NCI-H1417 (cell line): ENCODE results near the gene ATG4B.
"Not testable (repeated sequence)": the region's sequence is repeated elsewhere in the genome, so short reads cannot be mapped to it uniquely, and the experiment has no call there.

ENCODE experiments used
- DNase-seq, 3 experiments: peaks; one replicate each; lab custom pipeline; 2025; lab: John Stamatoyannopoulos, UW

The ATG4B gene

DNA sequence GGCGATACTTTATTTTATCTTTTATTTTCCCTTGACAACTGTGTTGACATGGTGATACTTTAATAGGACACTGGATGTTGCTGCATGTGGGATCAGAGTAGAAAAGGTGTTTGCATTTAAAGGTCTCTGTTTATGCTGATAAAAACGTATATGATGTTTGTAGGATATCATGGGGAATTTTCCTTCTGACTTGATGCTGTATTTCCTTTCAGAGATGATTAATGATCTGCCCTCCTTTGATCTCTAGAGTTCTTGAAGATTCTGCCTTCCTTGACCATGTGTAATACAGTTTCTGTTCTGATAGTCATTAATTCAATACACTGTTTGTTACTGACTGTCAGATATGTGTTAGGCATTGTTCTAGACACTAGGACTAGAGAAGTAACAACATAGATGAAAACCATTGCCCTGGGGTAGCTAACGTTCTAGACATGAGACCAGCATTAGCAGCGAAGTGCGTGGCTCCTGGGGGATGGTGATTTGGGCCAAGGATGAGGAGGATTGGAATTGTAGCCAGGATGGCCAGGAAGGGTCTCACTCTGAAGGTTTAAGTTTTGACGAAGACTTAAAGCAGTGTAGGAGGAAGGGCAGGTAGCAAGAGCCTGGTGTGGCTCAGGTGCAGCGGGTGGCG, 2.8 kb downstream of the ATG4B start:
- DNase-seq = no peak

DNA sequence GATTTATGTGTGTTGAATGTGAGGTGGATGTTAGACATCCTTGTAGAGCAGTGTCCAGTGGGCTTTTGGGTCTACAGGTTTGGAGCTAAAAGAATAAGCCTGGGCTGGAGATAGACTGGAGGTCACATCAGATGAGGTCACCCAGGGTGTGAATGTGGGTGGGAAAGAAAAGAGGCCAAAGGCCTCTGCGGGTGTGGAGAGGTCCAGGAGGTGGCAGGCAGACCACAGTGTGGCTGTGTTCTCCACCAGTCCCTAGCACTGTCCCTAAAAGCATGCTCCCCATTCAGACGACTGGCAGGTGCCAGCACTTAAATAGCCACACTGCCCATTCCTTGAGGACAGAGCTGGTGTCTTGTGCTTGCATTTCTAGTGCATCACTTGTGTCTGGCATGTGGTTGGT, 4.1 kb downstream of the ATG4B start:
- DNase-seq = no peak

DNA sequence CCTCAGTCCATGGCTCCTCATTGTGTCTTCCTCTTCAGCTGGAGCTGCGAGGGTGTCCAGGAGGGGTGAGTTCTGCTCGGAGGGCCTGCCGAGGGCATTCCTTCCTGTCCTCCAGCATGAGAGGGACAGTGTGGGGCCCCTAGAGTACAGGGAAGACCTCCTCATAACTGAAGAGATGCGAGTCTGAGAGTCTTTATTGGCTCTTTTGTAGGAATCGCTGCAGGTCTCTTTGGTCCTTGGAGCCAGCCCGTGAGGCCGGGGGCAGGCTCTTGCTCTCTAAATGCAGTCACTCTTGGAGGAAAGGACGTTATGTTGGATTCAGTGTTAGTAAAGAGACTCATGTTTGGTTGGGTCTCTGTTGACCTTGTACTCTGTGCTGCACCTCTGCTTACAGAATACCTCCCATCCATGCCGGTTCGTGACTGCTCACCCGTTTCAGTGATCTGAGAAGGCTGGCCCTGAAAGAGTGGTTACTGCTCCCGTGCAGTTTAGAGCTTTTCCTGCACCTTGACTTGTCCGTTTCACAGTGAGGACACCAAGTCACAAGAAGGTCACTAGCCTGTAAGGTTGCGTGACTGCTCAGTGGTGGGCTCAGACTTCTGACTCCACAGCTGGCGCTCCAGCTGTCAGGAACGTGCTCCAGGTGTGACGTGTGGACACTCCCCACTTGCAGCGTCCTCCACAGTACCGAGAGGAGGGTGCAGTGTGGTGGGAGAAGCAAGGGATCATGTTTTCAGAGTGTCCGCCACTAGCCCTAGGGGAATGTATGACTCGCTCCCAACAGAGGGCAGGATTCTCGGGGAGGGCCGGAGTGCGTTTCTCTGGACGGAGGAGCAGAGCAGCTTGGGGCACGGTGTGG, 7.8 kb downstream of the ATG4B start:
- DNase-seq = no peak

DNA sequence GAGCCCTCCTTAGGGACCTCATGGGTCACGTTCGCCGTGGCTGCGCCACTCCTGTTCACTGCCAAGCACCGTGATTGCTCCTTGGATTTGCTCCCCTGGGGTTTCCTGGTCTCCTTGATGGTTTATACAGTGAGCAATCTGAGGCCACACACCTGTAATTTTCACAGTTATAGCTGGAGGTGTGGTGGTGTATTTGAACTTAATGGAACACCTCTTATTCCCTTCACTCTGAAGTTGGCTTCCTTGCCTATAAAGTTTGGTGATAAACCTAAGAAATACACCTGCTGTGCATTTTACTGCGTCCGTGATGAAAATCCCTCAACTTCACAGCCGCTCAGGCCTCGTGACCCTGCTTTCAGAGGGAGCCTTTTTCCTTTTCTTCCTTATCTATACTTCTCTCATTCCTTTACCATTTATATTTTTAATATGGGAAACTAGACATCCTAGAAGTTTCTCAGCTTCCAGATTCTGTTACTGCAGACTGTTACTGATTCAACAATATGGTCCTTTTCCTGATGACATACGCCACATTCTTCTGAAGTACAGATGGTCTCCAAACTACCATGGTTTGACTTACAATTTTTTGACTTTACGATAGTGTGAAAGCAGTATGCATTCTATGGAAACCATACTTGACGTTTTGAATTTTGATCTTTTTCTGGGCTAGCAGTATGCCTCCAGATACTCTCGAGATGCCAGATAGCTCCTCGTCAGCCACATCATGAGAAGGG, 8.6 kb downstream of the ATG4B start:
- no peak for DNase-seq

DNA sequence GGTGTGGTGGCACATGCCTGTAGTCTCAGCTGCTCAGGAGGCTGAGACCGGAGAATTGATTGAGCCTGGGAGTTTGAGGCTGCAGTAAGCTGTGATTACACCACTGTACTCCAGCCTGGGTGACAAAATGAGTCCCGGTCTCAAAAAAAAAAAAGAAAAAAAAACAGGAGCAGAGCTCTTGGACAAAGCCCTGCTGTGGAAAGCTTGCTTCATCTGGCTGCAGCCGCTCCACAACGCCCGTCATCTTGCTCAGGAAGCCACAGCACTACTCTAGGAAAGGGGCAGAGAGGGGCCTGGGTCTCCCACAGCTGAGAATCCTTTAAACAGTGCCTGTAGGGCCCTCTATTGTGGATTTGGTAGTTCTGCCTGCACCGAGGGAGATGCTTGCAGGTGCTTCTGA, 11.0 kb downstream of the ATG4B start:
- no peak for DNase-seq

DNA sequence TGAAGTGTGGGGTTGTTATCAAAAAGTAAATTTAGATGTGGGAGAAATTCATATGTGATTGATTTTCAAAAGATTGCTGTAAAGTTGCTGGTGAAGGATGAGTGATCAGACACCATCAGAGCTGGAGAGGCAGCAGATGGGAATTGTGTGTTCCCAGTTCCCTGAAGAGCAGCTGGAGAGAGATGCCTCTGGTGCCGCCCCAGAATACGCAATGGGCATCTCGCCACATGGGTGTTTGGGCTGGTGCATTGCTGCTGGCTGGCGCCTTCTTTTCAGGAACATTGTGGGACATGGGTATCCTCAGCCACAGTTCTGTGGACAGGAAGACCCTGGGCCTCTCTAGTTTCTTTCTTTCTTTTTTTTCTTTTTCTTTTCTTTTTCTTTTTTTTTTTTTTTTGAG, 11.9 kb downstream of the ATG4B start:
- DNase-seq = no peak

DNA sequence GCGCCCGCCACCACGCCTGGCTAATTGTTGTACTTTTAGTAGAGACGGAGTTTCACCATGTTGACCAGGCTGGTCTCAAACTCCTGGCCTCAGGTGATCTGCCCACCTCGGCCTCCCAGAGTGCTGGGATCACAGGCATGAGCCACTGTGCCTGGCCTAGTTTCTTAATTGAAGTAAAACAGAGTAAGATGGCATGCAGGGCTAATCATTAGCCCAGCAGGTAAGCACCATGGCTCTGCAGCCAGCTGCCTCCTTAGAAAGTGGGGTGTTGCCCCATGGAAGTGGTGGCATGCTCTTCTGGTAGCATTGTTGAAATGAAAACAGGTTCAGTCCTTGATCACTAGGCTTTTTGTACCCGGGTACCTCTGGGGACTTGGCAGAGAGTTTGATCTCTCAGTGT, 12.4 kb downstream of the ATG4B start:
- no peak for DNase-seq

DNA sequence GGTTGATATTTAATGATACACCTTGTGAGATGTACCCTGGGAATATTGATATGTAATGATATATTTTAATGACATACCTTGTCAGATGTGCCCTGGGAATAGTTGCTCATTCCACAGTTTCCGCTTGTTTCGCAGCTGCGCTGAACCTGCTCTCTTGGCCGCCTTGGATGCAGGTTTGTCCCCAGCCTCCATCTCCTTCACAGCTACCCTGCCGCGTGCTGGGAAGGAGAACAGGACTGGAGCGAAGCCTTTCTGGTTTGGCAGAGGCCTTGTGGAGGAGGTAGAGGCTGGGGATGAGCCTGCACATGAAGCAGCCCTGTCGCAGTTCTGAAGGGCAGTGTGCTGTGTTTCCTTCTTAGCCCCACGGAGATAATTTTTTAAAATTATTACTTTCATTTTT, 14.6 kb downstream of the ATG4B start:
- no peak for DNase-seq

DNA sequence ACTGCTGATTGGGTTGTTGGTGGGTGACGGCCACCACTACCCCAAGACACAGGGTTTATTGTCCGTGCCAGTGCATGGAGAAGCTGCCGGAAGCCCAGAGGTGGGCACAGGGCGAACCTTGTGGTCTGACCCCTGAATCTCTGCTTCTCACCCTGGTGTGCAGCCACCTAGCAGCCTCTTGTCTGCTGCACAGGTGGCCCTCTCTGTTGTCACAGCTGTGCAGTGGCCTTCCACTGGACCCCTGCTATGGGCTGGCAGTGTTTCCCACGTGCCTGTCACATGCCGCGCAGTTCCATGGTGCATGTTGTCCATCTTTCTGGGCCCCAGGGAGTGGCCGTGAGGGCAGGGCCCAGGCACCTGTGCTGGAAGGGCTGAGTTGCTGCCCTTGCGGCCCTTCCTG, 15.2 kb downstream of the ATG4B start:
- no peak for DNase-seq

DNA sequence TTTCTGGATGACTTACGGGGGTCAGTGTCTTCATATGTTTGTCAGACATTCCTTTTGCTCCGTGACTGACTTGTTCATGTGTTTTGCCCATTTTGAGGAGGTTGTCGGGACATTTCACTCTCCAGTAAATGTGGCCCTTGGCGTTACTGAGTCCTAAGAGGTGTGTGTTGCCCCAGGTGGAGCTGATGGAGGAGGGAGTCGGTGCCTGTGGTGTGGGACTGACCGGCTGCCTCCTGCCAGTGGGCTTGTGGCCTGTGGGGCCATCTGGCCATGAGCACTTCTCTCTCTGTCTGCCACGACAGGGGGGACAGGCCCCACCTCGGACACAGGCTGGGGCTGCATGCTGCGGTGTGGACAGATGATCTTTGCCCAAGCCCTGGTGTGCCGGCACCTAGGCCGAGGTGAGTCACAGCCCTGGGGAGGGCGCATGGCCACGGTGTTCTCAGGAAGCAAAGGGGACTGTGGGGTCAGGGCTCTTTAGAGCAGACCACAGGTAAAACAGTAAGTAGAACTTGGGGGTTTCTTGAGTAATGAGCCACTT, 15.8 kb downstream of the ATG4B start:
- no peak for DNase-seq

DNA sequence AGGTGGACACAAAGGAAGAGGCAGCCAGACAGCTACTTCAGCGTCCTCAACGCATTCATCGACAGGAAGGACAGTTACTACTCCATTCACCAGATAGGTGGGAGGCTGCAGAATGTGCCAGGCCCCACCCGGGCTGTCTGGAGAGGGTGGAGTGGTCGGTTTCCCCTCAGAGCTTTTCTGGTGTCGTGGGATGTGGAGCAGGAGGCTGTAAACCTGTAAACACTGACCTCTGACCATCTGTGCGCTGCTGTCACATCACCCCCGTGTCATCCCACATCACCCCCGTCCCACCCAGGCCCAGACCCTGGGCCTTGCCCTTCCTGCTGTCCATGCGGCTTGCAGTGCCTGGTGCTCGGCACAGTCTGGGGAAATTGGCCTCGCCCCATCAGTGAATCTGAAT, 17.1 kb downstream of the ATG4B start:
- no peak for DNase-seq

DNA sequence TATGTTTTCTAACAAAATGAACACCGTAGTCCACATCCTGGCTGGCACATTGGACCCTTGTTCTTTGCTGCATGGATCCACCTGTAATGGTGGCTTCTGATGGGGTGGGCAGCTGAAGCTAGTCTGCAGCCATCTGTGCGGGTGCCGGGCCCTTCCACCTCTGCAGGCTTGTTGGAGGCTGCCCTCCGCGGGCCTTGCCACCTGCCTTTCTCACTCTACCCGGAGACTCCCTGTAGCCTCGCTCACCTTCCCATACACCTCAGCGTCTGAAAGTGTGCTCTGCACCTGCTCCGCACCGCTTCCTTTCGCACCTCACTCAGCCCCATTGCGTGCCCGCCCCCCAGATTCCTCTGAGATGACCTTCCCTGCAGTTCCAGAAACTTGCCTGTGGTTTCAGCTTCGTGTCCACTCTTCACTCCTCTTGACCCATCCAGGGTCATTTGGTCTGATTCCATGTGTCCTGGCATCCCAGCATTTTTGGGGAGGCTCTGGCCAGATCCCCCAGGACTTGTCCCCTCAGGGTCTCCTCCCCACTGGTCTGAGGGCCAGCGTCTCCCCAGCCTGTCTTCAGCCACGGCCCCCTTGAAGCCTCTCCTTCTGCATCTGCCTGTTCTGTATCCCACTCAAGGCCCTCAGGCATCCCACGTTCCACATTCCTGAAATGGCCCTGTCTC, 18.2 kb downstream of the ATG4B start:
- no peak for DNase-seq

DNA sequence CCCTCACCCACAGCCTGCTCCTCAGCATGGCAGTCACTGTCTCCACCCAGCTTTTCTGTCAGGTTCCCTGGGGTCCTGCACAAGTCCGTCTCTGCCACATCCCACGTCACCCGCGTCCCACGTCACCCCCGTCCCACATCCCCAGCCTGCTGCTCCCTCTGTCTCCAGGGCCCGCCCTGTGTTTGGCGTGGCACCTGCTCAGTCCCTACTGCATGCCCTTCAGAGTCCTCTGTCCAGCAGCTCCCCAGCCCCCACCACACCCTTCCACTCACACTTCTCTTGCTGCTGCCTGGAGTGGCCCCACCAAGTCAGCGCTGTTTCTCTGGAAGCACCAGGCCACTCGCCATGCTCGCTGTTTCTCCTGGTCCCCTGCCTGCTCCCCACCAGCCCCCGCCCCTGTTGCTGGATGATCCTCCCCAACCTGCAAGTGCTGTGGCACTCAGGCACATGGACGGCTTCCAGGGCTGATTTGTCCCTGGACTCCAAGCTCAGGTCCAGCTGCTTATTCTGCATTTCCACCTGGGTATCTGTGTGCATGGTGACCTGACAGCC, 18.8 kb downstream of the ATG4B start:
- no peak for DNase-seq

DNA sequence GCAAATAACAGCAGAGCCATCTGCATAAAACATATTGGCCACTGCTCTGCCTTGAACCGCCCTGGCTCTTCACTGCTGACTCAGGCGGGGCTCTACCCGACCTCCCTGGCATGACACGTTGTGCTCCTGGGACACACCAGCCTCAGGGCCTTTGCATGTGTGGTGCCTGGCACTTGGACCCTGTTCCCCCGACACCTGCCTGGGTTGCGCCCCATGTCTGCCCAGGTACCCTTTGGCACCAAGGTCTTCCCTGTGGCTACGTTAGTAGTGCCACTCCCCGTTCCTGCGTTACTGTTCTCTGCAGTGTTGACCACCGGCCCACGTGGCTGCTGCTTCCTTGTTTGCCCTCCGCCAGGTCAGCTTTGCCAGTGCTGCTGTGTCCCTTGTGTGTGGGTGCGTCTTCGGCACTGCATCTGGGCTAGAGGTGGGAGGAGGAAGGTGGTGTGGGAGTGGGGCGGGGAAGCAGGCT, 20.3 kb downstream of the ATG4B start:
- DNase-seq = no peak

DNA sequence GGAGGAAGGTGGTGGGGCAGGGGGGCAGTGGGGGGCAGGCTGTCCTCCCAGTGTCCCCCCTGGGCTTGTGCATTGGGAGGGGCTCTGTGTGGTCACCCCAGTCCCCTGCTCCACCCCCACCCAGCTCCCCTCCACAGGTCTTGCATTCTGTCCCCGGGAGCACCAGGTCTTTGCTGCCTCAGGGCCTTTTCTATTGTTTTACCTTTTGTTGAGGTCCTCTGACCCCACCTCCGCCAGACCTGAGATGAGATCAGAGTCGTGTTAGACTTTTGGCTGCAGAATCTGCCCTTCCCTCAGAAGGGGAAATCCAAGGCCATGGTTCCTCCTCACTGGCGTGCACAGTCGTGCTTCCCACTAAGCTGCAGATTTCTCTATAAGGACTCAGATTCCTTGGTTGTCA, 20.8 kb downstream of the ATG4B start:
- no peak for DNase-seq

DNA sequence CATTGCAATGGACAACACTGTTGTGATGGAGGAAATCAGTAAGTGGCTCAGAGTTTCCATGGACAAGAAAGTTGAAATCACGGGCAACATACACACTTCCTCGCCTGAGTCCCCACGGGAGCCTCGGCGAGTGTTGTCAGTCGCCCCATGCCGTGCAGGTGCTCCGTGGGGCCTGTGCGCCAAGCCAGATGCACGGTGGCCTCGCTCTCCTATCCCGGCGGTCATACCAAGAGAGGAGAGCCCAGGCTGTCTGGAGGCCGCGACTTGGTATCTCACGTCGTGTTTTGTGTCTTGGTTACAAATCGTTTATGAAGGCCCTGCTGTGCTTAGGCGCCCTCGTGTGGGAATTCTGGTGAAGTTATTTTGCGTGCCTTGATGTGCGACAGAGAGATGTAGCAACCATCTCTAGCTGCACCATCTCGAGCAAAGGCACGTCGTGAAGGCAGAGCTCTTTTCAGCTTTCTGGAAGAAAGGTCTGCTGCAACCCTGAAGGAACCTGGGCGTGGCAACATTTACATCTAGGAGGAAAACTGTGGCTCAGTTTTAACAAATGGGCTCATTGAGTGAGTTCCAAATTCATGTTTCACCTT, 21.8 kb downstream of the ATG4B start:
- peak; percentile 40 to 68 (median 56) for DNase-seq

DNA sequence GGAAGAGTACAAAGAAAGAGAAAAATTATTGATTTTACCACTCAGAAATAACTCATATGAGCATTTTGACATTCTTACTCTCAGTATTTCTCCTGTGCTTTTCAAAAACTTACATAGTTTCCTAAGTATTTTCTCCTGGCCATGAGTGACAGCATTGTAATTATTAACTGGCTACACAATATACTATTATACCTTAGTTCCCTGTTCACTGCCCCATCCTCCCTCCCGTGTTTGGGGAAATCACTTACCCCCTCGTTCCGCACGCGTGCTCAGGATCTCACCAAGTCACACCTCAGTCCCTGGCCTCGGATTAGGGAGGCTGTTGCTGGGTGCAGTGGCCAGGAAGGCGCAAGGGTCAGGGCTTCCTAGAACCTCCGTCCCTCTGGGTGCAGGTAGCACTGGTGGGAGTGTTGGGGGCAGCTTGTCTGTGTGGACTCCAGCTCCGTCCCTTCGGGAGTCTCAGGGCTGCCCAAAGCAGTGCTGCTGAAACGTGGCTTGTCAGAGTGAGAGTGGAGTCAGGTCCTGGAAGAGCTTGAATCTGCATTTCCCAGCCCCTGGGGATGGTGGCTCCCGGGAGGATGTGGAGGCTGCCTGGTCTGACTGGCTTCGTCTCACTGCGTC, 23.2 kb downstream of the ATG4B start:
- no peak for DNase-seq

DNA sequence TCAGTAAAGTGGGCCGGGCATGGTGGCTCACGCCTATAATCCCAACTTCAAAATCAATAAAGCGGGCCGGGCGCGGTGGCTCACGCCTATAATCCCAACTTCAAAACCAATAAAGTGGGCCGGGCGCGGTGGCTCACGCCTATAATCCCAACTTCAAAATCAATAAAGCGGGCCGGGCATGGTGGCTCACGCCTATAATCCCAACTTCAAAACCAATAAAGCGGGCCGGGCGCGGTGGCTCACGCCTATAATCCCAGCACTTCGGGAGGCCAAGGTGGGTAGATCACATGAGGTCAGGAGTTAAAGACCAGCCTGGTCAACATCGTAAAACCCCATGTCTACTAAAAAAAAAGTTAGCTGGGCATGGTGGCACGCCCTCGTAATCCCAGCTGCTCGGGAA, 25.2 kb downstream of the ATG4B start:
- DNase-seq = not testable (repeated sequence)

DNA sequence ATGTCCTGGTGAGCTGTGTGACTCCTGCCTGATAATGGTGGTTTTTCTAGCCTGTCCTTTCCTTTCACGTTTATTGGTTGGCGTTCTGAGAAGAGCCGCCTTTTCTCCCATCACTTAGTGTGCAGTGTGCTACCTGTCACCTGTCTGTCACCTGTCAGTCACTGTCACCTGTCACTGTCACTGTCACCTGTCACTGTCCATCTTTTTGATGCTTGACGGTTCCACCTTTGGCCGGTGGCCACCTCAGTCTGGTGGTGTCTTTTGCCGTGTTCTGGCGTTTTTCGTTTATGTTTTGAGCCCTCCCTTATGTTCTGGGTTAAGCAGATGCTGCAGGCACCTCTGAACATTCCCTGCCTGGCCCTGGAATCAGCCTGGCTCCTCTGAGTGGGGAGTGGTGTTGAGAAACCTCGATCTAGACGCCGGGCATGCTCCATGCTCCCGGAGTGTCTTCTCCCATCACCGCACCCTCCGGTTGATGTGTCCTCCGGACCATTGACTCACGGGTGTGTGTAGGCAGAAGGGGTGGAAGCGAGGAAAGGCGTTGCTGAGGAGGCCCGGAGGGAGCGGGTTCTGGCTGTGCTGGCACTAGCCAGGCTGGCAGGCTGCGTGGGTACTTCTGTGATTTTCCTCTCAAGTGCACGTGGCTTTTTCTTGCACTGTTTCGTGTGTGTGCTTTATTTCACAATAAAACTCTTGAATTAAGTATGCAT, 28.4 kb downstream of the ATG4B start:
- DNase-seq = no peak
